Measurements from ENCODE around the gene XYLT1. TPM values are rescaled to one million over a fixed set of nuclear protein-coding genes. Genes with fewer than 3 reads are reported as not detected.

Gene XYLT1
- total RNA-seq, 4 donors from 2014 or later: 5.6 to 14.9 (median 10.8) TPM

DNA sequence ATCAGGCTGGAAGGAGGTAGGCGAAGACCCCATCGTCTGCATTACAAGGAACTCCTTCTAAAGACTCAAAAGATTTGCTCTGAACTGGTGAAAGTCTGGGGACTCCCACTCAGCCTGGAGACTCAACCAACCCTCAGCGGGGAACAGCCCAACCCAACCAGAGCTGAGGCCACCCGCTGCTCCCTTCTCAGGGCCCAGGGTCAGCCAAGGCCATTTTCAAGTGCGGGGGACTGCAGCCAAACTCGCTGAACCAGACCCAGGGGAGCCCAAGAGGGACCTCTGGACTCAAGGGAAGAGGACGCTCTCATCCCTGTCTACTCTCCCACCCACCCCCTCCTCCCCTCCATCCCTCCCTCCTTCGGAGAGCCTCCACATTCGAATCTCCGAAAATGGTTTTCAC, 24.1 kb downstream of the XYLT1 start:
- Histone ChIP-seq H3K27me3 (no peaks in the 10 kb centered on the region), H3K27ac (no peak overlapping the region), H3K4me1 (peaks cover 9 to 11% of the 10 kb centered on the region in 2 donors), H3K4me3 (replicated peaks in 1 of 3) (no peak overlapping the region), H3K9me3 (no peaks in the 10 kb centered on the region), H3K36me3 (no peaks in the 10 kb centered on the region)
- peak; percentile 12 to 14 for DNase-seq
- TF ChIP-seq POLR2A (IDR thresholded peaks at IDR 0.05): no peak
- no peak for TF ChIP-seq CTCF (IDR thresholded peaks at IDR 0.05)
- WGBS, 2 donors: 42 to 45% methylated on average over 8 to 10 of the region's 10 CpGs
- intact Hi-C loops (cut with DNase I): no loop called here

- H3K4me1 ChIP-seq: peaks cover 9 to 11% of the 10 kb centered on the region in 2 donors
- H3K27me3 ChIP-seq: no peaks in the 10 kb centered on the region
- H3K4me3 ChIP-seq (replicated peaks in 1 of 3): no peak overlapping the region
- WGBS, 2 donors: 85 to 90% methylated on average over 10 to 12 of the region's 12 CpGs
- H3K27ac ChIP-seq: no peak overlapping the region
- no peak for DNase-seq
- no peaks in the 10 kb centered on the region for H3K9me3 ChIP-seq
- intact Hi-C loops (cut with DNase I): no loop called here
- no peaks in the 10 kb centered on the region for H3K36me3 ChIP-seq
- TF ChIP-seq CTCF (IDR thresholded peaks at IDR 0.05): no peak
- no peak for TF ChIP-seq POLR2A (IDR thresholded peaks at IDR 0.05)
Observed at GRCh38 chr16:17445421-17445820, 25.3 kb downstream of the XYLT1 start.

GRCh38 chr16:17444658-17445057, 26.1 kb downstream of the XYLT1 start:
- DNase-seq: no peak
- intact Hi-C loops (cut with DNase I): no loop called here
- no peak for TF ChIP-seq POLR2A (IDR thresholded peaks at IDR 0.05)
- no peak for TF ChIP-seq CTCF (IDR thresholded peaks at IDR 0.05)
- no peak overlapping the region for H3K27ac ChIP-seq
- no peaks in the 10 kb centered on the region for H3K27me3 ChIP-seq
- 96 to 100% methylated on average over 1 of the region's 1 CpG for WGBS, 2 donors
- peaks cover 9 to 11% of the 10 kb centered on the region in 2 donors for H3K4me1 ChIP-seq
- H3K36me3 ChIP-seq: no peaks in the 10 kb centered on the region
- H3K4me3 ChIP-seq (replicated peaks in 1 of 3): no peak overlapping the region
- H3K9me3 ChIP-seq: no peaks in the 10 kb centered on the region

DNA sequence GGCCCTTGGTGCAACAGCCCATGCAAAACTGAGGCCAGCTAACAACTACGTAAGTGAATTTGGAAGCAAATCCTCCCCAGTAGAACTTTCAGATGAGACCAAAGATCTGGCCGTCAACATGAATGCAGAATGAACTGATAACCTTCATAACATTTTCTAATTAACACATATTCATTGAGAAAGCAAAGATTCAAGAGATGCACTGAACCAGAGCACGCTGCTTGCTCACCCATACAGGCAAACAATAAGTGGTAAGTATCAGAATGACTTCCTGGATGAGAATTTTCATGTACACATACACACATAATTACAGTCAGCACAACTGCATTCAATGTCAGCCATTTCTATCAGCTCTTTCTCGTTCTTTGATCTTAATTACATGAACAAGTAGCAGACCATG, 30.6 kb downstream of the XYLT1 start:
- H3K4me3 ChIP-seq (replicated peaks in 1 of 3): no peak overlapping the region
- TF ChIP-seq POLR2A (IDR thresholded peaks at IDR 0.05): no peak
- no peak for TF ChIP-seq CTCF (IDR thresholded peaks at IDR 0.05)
- intact Hi-C loops (cut with DNase I): no loop called here
- H3K36me3 ChIP-seq: no peaks in the 10 kb centered on the region
- no peak for DNase-seq
- no peaks in the 10 kb centered on the region for H3K9me3 ChIP-seq
- 96 to 97% methylated on average over 4 of the region's 4 CpGs for WGBS, 2 donors
- peaks cover 15 to 19% of the 10 kb centered on the region in 2 donors for H3K4me1 ChIP-seq
- H3K27me3 ChIP-seq: no peaks in the 10 kb centered on the region
- no peak overlapping the region for H3K27ac ChIP-seq

DNA sequence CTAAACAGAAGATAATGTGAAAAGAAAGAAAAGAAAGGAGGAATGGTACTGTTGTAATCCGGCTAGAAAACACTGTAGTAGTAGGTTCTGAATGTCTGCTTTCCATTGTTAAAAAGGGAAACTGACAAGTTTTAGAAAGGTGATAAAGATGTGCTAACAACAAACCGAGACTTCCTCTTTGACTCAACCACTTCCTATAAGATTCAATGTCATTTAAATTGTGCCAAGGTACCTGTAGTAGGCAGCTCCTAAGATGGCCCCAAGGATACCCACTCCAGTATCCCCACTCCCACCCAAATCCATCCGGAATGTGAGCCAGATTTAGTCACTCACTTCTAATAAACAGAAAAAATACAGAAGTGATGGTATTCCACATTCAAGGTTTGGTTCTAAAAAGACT, 31.2 kb downstream of the XYLT1 start:
- peaks cover 15 to 19% of the 10 kb centered on the region in 2 donors for H3K4me1 ChIP-seq
- 89 to 94% methylated on average over 3 of the region's 3 CpGs for WGBS, 2 donors
- TF ChIP-seq CTCF (IDR thresholded peaks at IDR 0.05) (no peak), POLR2A (IDR thresholded peaks at IDR 0.05) (no peak)

More for the DNA sequence above, 31.2 kb downstream of the XYLT1 start:
- Histone ChIP-seq H3K36me3 (no peaks in the 10 kb centered on the region), H3K9me3 (no peaks in the 10 kb centered on the region), H3K27ac (no peak overlapping the region), H3K27me3 (no peaks in the 10 kb centered on the region), H3K4me3 (replicated peaks in 1 of 3) (no peak overlapping the region)
- DNase-seq: no peak
- intact Hi-C loops (cut with DNase I): no loop called here

Data from thyroid gland (tissue), 4 donors.